SU-DHL-6 (cell line): ENCODE results near the gene MPV17L2.

Experiments used
- H2AFZ ChIP-seq: fragments of 200-600 bp; sonication (generic); 2 replicates; pipeline ENCODE4 v1.6.1; 2014; ENCODE audit warnings: low read depth, mild to moderate bottlenecking, moderate library complexity, mixed read lengths, antibody characterized with exemption, low read length; ENCODE audit not compliant: severe bottlenecking
- H3F3A ChIP-seq: fragments of 200-600 bp; shearing (Covaris generic); 2 replicates; pipeline ENCODE4 v1.6.0; 2016; ENCODE audit warnings: antibody characterized with exemption, mild to moderate bottlenecking; ENCODE audit not compliant: insufficient read depth
- H3K27ac ChIP-seq: fragments of 200-600 bp; sonication (generic); 2 replicates; pipeline ENCODE4 v1.5.1; 2016; ENCODE audit warnings: low read depth, mild to moderate bottlenecking, low read length, moderate library complexity, mixed read lengths
- H3K27me3 ChIP-seq: fragments of 200-600 bp; sonication (generic), shearing (Covaris generic); 2 replicates; pipeline ENCODE4 v1.6.0; 2014; ENCODE audit warnings: mild to moderate bottlenecking, low read length
- H3K36me3 ChIP-seq: fragments of 200-600 bp; sonication (generic); 2 replicates; pipeline ENCODE4 v1.6.1; 2014; ENCODE audit warnings: mild to moderate bottlenecking, low read length, mixed read lengths
- H3K4me2 ChIP-seq: fragments of 300-600, 200-600 bp; shearing (Covaris generic), sonication (generic); 2 replicates; pipeline ENCODE4 v1.6.0; 2014; ENCODE audit warnings: low read length, low read depth, mild to moderate bottlenecking; ENCODE audit not compliant: poor library complexity, severe bottlenecking
- H3K4me3 ChIP-seq: fragments of 200-600 bp; sonication (generic); 2 replicates; pipeline ENCODE4 v1.5.1; 2014; ENCODE audit warnings: antibody characterized with exemption, low read length, mild to moderate bottlenecking, mixed read lengths; ENCODE audit not compliant: insufficient read depth, poor library complexity, severe bottlenecking
- H3K79me2 ChIP-seq: fragments of 200-600 bp; sonication (generic); 2 replicates; pipeline ENCODE4 v1.6.1; 2014; ENCODE audit warnings: mild to moderate bottlenecking, low read length, moderate library complexity; ENCODE audit not compliant: insufficient read depth
- H3K9ac ChIP-seq: fragments of 200-600 bp; sonication (generic); 2 replicates; pipeline ENCODE4 v1.7.0; 2014; ENCODE audit warnings: mild to moderate bottlenecking, low read length
- H3K9me2 ChIP-seq: fragments of 200-600 bp; sonication (generic); replicated peaks from 2 replicates; pipeline ENCODE4 v1.6.1; 2014; ENCODE audit warnings: low read length; ENCODE audit not compliant: insufficient read depth
- H3K9me3 ChIP-seq: fragments of 200-600 bp; sonication (generic); 2 replicates; pipeline ENCODE4 v1.6.1; 2014; ENCODE audit warnings: low read length, mixed read lengths; ENCODE audit not compliant: insufficient read depth
- H4K20me1 ChIP-seq: fragments of 200-600 bp; sonication (generic); 2 replicates; pipeline ENCODE4 v1.6.1; 2014; ENCODE audit warnings: low read depth, mild to moderate bottlenecking, antibody characterized with exemption, low read length, moderate library complexity, mixed read lengths
- EZH2phosphoT487 ChIP-seq: fragments of 200-600 bp; sonication (generic), shearing (Covaris generic); conservative IDR thresholded peaks from 2 replicates; pipeline ENCODE4 v1.6.1; 2018; ENCODE audit warnings: mild to moderate bottlenecking, antibody characterized with exemption, low read length, moderate library complexity, mixed read lengths
- TF ChIP-seq, protein P1 (sequence below): fragments of 200-600 bp; sonication (generic); IDR thresholded peaks from one replicate; pipeline ENCODE4 v1.5.1; 2017; ENCODE audit warnings: antibody characterized with exemption, mild to moderate bottlenecking, low read length, moderate library complexity; ENCODE audit not compliant: insufficient read depth, poor library complexity, severe bottlenecking

The MPV17L2 gene

DNA sequence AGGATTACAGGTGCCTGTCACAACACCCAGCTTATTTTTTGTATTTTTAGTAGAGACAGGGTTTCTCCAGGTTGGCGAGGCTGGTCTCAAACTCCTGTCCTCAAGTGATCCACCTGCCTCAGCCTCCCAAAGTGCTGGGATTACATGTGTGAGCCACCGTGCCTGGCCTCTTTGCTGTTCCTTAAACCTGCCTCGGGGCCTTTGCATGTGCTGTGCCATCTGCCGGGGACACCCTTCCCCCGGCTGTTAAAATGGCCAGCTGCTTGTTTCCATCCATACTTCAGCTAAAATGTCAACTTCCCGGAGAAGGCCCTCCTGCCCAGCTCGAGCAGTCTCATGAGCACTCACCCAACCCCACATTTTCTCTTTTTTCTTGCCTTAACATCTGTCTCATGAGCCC lies 52.3 kb downstream of the MPV17L2 start:
- no peaks in the 10 kb centered on the region for H3K9me2 ChIP-seq
- H3K9me3 ChIP-seq = no peaks in the 10 kb centered on the region
- no peaks in the 10 kb centered on the region for H4K20me1 ChIP-seq
- H3K36me3 ChIP-seq = no peaks in the 10 kb centered on the region
- H3K4me3 ChIP-seq = no peak overlapping the region
- H3K79me2 ChIP-seq = no peaks in the 10 kb centered on the region
- H3K4me2 ChIP-seq = no peak overlapping the region
- no peak overlapping the region for H3K27ac ChIP-seq
- no peak for TF ChIP-seq EZH2phosphoT487
- TF ChIP-seq, protein P1, sequence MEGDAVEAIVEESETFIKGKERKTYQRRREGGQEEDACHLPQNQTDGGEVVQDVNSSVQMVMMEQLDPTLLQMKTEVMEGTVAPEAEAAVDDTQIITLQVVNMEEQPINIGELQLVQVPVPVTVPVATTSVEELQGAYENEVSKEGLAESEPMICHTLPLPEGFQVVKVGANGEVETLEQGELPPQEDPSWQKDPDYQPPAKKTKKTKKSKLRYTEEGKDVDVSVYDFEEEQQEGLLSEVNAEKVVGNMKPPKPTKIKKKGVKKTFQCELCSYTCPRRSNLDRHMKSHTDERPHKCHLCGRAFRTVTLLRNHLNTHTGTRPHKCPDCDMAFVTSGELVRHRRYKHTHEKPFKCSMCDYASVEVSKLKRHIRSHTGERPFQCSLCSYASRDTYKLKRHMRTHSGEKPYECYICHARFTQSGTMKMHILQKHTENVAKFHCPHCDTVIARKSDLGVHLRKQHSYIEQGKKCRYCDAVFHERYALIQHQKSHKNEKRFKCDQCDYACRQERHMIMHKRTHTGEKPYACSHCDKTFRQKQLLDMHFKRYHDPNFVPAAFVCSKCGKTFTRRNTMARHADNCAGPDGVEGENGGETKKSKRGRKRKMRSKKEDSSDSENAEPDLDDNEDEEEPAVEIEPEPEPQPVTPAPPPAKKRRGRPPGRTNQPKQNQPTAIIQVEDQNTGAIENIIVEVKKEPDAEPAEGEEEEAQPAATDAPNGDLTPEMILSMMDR = no peak
- no peak overlapping the region for H2AFZ ChIP-seq
- H3K9ac ChIP-seq = no peak overlapping the region
- H3K27me3 ChIP-seq = no peaks in the 10 kb centered on the region
- no peaks in the 10 kb centered on the region for H3F3A ChIP-seq
